Stimulated activated CD8-positive, alpha-beta memory T cell treated with anti-CD3 and anti-CD28 coated beads, Interleukin-12 subunit alpha, Interleukin-12 subunit beta, amount 100 ng/mL, for 24 hours (primary cell): ENCODE results near the gene CCDC144A.
"Not testable (repeated sequence)": the region's sequence is repeated elsewhere in the genome, so short reads cannot be mapped to it uniquely, and the experiment has no call there.

Experiments used
- DNase-seq: peaks from one replicate; pipeline ENCODE4 v3.0.0-alpha.2; 2020; ENCODE audit errors: extremely low read depth

The CCDC144A gene

GRCh38 chr17:16820161-16820877 is 130.3 kb downstream of the CCDC144A start:
- DNase-seq = no peak

DNA sequence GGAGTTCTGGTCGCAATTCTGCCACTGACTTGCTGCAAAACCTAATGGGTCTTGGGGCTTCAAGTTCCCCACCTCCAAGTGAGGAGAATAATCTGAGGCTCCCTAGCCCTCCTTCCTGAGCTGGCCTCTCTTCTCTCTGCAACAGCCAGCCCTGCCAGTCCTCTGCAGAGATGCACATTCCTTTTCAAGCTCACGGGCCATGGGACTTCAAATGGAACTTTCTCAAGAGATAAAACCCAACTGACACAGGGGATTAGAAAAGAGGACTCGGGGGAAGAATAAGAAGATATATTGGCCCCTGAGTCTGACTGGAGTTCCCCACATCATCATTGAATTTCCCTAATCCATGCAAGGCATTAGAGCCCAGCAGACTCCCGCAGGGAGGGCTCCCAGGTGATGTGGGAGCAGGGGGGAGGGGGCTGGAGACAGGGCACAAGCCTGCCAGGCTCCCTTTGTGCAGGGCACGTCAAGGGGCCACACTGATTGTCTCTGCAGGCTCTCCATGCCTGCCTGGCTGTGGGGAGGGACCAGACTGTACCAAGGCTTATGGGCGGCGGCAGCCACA is 131.0 kb downstream of the CCDC144A start:
- no peak for DNase-seq

- DNase-seq = not testable (repeated sequence)
Measured at GRCh38 chr17:16822133-16822532, 132.1 kb downstream of the CCDC144A start.

DNA sequence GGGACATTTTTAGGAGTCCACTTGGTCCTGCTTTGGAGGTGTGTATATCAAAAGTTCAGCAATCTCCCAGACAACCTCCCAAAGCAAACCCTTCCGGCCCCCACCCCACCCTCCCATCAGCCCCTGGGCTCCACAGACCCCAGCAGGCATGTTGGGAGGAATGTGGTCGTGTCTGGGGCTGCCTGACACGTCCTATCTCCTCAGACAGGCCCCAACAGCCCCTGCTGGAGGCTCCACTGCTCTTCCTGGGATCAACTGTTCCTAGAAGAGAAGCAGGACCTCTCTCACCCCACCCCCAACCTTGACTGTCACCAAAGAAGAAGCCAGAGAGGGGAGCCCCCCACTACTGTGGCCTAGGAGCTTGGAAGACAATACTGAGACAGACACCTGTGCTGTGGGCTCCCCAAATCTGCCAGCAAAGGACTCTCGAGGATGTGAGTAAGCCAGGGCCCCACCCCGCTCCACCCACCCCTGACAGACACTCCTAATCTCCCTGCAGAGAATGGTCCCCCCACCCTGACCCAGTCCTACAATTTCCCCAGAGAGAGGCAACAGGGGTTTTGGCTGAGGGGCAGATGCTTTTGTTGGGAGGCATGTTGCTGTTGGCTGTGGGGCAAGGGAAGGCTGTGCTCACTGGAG is 133.8 kb downstream of the CCDC144A start:
- not testable (repeated sequence) for DNase-seq
